Retinal pigment epithelial cell (primary cell): Measurements from ENCODE around the gene PTMS.

Experiments used
- DNase-seq: peaks from one replicate; pipeline ENCODE4 v3.0.0-alpha.2; 2010; ENCODE audit warnings: low read depth
- H3K4me3 ChIP-seq: 2 replicates; pipeline ENCODE4 v1.5.1; 2011; ENCODE audit warnings: mild to moderate bottlenecking, low read length, control low read depth, moderate library complexity
- TF ChIP-seq, protein P1 (sequence below): conservative IDR thresholded peaks from 2 replicates; pipeline ENCODE4 v1.5.1; 2011; ENCODE audit warnings: low read depth, low read length, control low read depth, inconsistent platforms

Gene PTMS

DNA sequence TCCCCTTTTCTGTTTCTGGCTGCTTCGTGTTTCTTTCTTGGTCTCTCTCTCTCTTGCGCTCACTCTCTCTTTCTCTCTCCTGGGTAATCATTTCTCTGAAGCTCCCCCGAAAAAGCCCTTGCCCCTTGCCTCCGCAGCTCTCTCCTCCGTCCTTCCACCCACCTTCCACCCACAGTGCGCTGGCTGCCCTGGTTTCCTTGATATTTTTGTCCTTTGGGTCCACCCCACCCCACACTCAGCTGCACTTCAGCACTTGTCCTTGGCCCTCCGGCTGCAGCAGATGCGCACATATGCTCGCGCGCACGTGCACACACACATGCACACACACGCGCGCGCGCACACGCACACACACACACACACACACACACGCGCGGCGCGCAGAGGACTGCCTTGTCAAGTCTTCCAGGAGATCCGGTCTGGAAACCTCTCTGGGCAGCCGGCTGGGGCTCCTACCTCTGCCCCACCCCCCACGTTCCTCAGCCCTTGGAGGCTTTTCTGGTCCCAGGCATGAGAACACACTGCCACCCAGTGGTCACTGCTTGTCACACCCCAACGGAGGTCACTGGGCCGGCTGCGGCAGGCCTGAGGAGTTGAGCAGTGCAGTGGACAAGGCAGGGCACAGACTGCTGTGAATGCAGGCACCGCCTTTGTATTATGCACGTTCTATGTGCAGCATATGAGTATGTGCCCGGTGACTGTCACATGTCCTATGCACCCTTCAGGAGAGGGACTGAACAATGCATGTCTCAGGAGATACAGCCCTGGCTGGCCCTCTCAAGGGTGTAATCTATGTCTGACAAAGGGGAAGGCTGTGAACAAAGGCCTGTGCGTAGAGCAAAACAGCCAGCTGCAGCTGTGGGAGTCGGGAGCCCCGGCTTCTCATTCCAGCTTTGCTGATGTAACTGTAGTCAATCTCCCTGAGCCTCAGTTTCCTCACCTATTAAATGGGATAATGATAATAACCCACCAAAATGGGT is 12.7 kb downstream of the PTMS start:
- TF ChIP-seq, protein P1, sequence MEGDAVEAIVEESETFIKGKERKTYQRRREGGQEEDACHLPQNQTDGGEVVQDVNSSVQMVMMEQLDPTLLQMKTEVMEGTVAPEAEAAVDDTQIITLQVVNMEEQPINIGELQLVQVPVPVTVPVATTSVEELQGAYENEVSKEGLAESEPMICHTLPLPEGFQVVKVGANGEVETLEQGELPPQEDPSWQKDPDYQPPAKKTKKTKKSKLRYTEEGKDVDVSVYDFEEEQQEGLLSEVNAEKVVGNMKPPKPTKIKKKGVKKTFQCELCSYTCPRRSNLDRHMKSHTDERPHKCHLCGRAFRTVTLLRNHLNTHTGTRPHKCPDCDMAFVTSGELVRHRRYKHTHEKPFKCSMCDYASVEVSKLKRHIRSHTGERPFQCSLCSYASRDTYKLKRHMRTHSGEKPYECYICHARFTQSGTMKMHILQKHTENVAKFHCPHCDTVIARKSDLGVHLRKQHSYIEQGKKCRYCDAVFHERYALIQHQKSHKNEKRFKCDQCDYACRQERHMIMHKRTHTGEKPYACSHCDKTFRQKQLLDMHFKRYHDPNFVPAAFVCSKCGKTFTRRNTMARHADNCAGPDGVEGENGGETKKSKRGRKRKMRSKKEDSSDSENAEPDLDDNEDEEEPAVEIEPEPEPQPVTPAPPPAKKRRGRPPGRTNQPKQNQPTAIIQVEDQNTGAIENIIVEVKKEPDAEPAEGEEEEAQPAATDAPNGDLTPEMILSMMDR = peak; percentile 95
- H3K4me3 ChIP-seq = peak overlapping the region; percentile 43
- peak; percentile 40 for DNase-seq

DNA sequence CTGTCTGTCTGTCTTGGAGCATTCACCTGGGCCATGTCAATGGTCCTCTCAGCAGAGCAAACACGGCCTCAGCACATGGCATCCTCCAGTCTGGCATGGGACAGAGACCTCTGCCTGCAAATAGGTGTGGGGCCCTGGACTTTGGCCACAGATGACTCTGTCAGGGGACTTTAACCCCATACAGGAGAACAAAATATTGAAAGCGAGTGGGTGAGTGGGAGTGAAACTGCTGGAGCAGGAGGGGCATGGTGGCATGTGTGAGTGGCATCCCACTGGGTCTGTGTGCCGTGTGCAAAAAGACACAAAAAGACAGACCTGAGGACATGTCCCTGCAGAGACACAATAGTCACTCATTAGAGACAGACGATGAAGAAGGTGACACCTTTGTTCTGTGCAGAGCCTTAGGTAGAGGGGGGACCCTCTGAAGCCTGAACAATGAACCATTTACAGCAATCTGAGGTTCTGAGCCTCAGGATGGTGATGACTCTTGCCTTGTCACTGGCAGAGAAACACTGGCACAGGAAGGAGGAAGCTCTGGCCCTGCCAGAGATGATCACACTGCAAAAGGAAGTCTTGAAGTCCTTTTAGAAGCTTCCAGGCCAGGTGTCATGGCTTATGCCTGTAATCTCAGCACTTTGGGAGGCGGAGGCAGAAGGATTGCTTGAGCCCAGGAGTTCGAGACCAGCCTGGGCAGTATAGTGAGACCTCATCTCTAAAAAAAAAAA is 13.7 kb downstream of the PTMS start:
- no peak for DNase-seq
- no peak overlapping the region for H3K4me3 ChIP-seq
- TF ChIP-seq, protein P1 = no peak

DNA sequence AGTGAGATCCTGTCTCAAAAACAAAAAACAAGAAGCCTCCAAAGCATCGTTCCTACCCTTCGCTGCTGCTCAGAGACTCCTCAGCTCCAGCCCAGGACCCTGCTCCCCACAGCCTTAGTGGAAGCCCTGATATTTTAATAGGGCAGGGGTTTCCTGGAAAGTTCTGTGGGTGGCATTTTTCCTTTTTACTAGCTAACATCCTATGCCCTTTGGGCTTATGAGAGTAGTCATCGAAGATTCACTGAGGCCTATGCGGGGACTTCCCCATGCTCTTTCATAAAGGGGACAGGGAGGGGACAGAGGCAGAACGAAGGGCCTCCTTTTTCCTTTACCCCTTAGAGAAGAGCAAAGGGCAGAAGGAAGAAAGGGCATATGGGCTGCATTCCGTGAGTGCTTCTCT is 14.4 kb downstream of the PTMS start:
- TF ChIP-seq, protein P1 = no peak
- DNase-seq = no peak
- no peak overlapping the region for H3K4me3 ChIP-seq

DNA sequence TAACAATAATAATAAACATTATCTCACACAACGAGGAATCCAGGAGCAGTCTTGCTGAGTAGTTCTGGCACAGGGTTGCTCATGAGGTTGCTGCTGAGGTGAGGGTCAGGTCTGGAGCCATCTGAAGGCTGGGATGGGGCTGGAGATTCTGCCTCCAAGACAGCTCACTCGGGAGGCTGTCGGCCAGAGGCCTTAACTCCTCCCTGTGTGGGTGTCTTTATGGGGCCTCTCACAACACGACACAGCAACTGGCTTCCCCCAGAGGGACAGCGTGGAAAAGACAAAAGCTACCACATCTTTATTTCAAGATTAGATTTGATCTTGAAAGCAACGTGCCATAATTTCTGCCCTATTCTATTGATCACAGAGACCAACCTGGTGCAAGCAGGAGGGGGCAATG is 16.0 kb downstream of the PTMS start:
- TF ChIP-seq, protein P1 = no peak
- no peak overlapping the region for H3K4me3 ChIP-seq
- no peak for DNase-seq

DNA sequence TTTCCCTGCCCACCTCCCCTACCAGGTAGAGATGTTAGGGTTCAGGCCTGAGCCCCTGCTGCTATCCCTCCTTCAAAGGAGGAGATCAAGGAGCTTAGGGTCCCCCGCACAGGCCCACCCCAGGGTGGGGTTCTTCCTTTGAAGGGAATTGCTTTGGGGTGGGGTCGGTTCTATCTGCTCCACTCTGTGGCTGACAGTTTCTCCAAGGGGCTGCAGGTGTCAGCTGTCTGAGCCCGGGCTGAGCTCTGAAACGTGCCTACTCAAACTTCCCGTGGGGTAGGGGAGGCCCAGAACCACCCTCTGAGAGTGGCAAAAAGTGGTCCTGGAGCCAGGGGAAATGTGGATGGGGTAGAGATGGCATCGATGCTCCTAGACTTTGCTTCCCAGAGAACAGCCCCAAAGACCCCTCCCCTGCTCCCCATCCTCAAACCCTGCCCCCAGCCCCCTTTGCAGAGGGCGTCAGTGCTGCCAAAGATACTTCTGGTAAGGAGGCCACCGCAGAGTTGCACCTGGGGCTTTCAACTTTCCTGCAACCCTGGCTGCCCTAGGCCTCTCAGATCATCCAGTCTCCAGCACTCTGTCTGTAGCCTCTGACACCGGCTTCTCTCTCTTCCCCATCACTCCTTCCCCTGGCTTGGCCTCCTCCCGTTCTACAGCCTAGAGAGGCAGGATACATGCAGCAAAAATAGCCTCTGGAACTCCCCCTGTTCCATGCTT is 16.8 kb downstream of the PTMS start:
- TF ChIP-seq, protein P1 = no peak
- no peak for DNase-seq
- no peak overlapping the region for H3K4me3 ChIP-seq

DNA sequence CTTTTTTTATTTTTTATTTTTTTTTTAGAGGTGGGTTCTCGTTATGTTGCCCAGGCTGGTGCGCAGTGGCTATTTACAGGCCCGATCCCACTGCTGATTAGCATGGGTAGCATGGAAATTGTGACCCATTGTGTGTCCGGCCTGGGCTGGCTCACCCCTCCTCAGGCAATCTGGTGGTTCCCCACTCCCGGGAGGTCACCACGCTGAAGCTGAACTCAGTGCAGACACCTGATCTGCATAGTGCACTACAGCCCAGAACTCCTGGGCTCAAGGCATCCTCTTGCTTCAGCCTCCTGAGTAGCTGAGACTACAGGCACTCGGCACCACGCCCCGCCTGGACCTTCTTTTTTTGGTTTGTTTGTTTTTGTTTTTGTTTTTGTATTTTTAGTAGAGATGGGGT is 17.7 kb downstream of the PTMS start:
- no peak overlapping the region for H3K4me3 ChIP-seq
- TF ChIP-seq, protein P1 = no peak
- no peak for DNase-seq
